T-helper 1 cell treated with Interleukin-12 subunit alpha and Interleukin-12 subunit beta and Interleukin-4 antibody, amounts not matched to agents 30 ng/mL and 1 ng/mL, for 36 hours (primary cell): ENCODE data around the gene OMP. TPM values are rescaled to one million over a fixed set of nuclear protein-coding genes. Genes with fewer than 3 reads are reported as not detected.

ENCODE experiments used
- intact Hi-C: fragments of 100-400 bp; cut with micrococcal nuclease; formaldehyde crosslinking; loops from one replicate; pipeline ENCODE4 v1.15.1; 2024
- total RNA-seq: library from RNA; stranded (reverse); gene quantifications from 2 replicates; pipeline ENCODE4 v1.2.3, GENCODE V29; 2022

OMP gene
- total RNA-seq, 1 donor from 2014 or later, result not detected

DNA sequence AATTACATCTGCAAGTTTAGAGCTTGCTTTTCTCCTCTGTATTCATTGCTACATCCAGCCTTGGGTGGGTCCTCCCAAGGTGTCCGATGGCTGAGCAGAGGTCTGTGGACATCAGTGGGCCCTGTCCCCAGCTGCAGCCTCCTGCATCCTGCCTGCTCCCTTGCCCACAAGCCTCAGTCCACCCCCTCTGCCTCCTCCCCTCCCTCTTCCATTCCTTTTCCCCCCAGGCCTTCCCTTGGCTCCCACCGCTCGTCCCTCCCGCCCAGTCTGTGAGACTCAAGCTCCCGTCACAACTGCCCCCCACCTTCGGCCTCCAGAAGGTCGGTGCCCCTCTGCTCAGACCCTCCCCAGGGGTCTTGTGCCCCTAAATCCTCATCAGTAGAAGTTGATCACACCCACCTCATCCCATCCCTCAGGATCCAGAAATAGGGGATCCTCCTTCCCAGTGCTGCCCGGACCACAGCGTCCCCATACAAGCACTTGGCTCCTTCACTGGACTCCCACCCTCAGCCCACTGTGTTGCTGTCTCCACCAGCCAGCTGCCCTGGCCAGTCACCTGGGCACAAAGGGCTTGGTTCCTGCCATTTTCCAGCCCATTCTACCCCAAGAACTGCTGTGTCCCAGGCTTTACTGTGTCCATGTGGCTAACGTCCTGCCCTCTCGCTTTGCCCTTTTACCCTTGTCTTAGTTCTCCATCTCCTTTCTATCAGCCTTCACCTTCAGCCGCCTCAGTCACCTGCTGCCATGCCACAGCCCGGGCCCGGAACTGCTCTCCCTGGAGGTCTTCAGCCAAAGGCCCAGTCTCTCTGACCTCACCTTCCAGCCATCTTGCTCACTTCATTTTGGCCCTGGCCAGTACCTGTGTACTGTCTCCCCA is 2.2 kb upstream of the OMP start:
- intact Hi-C loops, result no loop called here

DNA sequence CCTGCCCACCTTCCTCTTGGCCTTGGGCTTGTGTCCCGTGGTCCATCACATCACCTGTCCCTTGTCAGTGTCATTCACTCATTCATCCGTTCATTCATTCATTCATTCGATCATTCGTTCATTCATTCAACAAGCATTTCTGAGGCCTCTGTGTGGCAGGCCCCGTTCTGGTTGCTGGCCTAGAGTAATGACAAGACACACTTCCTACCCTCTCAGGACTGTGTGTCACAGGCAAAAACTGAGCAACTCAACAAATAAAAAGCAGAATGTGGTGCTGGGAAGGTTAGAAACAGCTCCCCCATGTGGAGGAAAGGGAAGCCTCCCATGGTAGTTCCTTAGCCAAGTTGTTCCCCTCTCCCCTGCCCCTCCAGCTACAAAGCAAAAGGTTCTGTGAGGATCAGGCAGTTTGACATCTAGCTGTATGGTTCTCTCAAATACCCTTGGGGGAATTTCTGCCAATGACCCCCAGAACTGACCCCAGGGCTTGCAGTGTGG is 1.6 kb upstream of the OMP start:
- intact Hi-C loops, result no loop called here

DNA sequence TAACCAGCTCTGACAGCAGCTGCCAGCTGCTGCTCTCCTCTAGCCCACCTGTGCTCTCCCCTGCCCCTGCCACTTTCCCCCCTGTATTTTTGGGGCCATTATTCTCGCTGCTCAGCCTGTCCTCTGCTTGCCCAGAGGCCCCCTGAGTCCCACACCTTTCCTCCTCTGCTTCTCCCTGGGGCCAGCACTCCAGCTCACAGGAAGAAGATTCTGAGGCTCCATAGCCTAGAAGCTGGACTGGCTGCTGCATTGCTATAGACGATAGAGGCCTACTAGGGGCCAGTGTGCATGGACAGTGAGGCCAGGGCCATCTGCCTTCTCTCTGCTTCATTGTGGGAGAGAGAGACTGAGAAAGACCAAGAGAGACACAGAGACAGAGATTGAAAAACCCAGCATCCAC is 679 bp downstream of the OMP start:
- intact Hi-C loops, result no loop called here

DNA sequence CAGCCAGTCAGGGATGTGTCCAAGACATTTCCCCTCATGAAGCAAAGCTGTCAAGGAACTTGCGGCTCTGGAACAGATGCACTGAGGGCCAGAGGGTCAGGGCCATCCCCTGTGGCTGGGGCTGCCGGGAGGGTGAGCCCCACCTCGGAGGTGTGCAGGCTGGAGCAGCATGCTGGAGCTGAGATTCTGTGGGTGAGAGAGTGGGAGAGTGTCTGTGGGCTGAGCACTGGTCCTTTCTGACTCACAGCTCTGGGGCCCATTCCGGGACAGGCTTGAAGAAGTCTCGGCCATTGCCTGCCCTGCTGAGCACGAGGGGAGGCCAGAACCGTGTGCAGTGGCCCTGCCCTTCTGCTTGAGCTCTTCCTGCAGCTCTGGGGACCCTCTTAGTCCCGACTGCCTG is 2.1 kb downstream of the OMP start:
- intact Hi-C loops, result no loop called here

DNA sequence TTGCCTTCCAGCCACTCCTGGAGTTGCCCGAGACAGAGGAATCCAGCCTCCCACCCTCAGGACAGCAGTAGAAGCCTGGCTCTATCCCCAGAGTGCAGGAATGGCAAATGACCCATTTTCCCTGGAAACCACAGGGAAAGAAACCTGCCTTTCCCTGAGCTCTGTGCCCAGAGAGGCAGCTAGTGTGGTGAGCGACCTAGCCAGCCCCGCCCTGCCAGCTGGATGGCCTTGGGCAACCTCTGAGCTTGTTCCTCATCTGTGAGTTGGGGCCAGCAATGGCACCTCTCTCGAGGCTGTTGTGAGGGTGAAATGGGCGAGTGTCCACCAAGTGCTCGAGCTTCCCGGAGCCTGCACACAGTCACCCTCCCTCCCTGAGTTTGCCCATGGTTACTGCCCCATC is 3.7 kb downstream of the OMP start:
- intact Hi-C loops, result no loop called here

DNA sequence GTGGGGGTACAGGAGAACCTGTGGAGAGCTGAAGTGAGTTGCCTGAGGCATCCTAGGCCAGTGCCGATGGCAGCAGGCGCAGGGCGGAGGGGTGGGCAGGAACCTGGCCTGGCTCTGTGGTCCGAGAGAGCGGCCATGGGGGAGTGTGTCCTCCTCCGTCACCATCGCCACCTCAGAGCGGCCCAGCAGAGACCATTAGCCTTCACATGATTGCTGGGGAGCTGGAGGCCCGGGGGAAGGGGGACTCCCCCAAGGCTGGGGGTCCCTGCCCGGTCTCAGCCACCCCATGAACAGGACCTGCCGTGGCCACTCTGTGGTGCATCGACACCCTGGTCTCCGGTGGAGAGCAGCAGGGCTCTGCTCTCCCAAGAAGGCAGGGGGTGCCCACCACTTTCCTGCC is 4.1 kb downstream of the OMP start:
- intact Hi-C loops, result no loop called here

DNA sequence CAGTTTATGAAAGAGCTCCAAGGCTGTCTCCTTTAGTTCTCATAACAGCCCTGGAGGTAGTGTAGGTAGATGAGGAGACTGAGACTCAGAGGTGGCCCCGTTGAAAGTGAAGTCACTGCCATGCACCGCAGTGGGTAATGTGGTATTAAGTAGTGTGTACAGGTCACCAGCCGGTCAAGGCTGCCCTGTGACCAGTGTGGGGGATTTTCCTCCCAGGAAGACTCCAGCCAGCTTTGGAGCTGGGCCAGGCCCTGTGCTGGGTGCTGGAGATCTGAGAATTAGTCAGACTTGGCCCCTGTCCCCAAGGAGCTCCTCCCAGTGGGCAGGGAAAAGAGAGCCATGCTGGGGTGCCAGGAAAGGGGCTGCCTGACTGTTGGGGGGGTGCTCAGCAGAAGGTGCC is 5.3 kb downstream of the OMP start:
- intact Hi-C loops, result no loop called here

DNA sequence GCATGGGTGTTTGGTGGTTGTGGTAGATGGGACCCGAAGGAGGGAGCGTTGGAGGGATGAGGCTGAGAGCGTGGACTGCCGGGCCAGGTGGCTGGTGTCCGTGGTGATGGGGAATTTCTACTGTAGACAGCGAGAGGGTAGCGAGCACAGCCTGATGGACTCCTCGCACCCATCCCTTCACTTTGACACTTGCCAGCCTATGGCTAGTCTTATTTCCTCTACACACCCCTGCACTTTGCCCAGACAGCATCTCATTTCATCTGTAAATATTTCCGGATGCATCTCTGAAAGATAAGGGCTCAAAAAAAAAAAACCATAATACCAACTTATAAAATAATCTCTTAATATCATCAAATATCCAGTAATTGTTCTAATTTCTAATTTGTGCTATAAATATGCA is 5.8 kb downstream of the OMP start:
- intact Hi-C loops, result no loop called here

DNA sequence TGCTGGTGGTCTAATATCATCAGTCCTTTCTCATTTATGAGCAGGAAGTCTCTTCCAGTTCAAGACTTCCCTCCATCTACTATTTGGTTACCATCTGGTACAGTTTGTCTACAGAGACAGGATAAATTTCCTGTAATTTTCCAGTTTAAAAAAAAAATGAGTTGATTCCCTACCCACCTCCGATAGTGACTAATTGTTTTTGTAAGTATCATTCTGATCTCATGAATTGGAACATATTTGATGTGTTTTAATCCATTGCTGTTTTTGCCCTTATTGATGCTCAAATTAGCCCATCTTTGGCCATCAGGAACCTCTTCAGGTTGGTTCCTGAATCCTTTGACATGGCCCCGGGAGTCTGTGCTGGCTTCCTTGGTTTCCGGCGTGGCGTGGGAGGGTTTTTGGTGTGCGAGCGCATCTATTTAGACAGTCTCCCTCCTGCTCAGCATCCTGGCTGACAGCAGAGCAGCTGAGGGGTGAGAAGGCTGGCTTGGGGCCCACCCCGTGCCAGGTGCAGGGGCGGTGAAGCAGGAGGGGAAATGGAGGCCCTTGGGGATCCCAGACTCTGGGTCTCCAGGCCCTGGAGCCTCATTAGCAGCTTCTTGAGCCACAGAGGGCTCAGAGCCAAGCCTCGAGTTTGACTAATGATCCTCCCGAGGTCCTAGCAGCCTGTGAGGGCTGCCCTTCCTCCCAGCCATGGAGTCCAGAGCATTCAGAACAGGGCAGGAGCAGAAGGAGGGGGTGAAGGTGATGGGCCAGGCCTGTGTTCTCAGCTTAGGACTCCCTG is 6.8 kb downstream of the OMP start:
- intact Hi-C loops, result no loop called here

DNA sequence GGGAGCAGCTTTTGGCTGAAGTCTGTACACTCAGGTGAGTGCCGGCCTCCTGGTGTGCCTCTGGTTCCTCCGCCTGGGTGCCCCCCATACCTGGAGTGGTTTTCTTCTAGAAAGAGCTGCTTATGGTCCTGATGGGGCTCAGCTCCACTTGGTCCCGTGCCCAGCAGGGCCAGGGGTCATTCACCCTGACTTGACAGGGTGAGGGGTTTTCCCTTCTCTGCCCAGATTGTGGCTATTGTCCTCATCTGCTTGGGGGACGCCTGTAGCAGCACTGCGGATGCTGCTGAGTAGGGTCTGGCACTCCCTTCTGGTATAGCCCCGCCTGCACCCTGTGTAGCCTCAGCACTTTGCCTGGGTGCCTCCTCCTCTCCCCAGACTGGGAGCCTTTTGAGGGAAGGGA is 8.2 kb downstream of the OMP start:
- intact Hi-C loops, result no loop called here

DNA sequence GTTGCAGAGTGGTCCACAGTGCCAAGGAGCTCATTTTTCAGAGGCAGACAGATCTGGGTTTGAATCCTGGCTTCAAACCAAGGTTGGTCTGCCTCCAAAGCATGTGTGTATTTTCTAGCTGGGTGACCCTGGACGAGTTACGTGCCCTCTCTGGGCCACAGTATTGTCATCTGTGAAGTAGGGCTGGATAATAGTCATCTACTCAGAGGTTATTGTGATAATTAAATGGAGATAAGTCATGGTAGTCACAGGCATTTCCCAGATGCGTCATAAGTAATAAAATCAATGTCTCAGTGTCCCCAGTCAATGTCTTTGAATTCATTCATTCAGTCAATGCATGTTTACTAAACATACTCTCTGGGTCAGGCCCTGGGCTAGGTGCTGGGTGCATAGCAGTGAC is 8.6 kb downstream of the OMP start:
- intact Hi-C loops, result no loop called here

DNA sequence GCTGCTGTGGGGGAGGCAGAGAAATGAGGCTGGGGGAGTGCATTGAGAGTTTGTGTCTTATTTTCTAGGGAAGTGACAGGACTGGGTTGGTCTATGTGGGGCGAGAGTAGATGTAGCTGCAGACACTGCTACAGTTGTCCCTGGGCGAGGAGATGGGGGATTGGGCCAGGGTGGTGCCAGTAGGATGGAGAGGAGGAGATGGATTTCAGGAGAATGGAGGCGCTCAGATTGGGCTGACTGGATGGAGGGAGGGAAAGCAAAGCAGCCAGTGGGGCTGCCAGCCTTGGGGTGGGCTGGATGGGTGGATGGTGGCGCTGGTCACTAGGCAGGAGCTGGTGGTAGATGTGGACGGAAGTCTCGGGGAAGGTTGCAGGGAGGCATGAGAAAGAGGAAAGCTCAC is 9.3 kb downstream of the OMP start:
- intact Hi-C loops, result no loop called here

DNA sequence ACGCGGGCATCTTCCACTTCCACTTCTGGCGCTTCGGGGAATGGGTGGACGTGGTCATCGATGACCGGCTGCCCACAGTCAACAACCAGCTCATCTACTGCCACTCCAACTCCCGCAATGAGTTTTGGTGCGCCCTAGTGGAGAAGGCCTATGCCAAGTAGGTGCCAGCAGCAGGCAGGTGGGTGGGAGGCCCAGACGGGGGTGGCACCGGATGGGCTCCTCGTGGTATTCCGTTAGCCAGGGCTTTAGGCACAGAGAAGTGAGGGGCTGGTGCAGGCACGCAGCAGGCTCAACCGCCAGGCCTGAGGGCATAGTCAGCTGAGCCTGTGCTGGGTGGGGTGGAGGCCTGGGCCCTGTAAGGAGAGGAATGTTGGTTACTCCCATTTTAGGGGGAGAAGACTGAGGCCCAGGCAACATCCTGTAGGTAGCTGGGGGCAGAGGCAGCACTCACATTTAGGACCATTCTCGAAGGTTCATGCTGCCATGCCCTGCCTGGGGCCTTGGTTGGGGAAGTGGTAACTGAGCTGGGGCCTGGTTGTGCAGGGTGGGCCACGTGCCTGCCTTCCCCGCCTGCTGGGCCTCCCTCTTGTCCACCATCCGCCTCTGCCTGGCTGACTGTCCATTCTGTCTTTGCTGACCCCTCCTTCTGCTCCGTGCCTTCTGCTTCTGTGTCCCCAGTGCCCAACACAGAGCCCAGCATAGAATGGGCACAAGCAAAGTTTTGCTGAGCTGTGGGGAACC is 10.2 kb downstream of the OMP start:
- intact Hi-C loops, result no loop called here

DNA sequence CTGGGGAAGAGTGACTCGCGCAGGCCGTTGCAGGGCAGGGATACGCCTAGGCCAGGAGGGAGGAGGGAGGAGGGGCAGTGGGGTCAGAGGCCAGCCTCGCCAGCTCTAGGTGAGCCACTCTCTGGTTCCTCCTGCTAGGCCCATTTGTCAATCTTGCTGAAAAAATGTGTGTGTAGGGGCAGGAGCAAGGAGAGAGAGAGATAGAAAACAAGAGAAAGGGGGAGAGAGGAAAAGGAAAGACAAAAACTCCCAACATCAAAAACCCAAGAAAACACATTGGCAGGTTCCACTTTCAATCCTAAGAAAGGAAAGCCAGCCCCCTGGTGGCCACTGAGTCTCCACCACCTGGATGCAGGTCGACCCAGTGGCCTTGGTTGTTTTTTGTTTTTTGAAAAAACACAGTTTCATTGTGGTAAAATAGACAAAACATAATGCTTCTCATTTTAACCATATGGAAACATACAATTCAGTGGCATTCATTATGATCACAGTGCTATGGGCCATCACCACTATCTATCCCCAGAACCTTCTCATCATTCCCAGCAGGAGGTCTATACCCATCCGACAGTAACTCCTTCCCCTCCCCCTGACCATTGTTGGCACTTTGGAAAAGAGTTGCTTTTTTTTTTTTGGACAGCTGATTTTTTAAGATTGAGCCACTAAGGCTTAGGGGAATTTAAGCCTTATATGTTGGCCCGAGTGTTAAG is 10.9 kb downstream of the OMP start:
- intact Hi-C loops, result no loop called here

DNA sequence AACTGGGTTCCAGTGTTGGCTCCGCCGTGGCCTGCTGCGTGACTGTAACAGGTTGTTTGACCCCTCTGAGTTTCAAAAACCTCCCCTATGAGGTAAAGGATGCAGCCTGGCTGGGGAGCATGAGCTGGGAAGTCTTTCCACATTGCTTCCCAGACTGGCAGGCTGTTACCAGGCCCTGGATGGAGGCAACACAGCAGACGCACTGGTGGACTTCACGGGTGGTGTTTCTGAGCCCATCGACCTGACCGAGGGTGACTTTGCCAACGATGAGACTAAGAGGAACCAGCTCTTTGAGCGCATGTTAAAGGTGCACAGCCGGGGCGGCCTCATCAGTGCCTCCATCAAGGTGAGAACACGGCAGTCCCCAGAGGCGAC is 11.4 kb downstream of the OMP start:
- intact Hi-C loops, result no loop called here

DNA sequence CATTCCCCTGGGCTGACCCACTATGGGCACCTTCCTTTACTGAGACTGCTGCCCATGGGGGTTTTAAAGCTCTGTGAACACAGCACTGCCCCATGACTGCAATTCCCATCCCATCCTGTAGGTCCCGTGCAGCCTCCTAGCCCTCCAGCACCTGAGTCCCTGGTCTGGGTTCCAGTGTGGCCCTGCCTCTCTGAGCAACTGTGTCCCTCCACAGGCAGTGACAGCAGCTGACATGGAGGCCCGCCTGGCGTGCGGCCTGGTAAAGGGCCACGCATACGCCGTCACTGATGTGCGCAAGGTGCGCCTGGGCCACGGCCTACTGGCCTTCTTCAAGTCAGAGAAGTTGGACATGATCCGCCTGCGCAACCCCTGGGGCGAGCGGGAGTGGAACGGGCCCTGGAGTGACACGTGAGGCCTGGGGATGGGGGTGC is 12.6 kb downstream of the OMP start:
- intact Hi-C loops, result no loop called here

DNA sequence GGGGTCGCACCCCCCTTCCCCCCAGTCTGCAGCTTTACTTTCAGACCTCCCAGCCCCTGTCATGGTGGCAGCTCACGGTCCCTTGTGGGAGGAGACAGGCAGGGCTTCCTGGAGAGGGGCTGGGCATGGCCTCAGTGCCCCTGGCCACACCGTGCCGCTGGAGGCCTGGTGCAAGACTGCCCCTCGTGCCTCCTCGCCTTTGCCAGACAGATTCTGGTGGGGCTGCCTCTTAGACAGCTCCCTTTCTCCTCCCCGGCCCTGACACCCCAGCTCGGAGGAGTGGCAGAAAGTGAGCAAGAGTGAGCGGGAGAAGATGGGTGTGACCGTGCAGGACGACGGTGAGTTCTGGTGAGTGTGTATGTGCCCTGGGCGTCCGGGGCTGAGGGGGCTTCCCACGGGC is 13.3 kb downstream of the OMP start:
- intact Hi-C loops, result no loop called here

DNA sequence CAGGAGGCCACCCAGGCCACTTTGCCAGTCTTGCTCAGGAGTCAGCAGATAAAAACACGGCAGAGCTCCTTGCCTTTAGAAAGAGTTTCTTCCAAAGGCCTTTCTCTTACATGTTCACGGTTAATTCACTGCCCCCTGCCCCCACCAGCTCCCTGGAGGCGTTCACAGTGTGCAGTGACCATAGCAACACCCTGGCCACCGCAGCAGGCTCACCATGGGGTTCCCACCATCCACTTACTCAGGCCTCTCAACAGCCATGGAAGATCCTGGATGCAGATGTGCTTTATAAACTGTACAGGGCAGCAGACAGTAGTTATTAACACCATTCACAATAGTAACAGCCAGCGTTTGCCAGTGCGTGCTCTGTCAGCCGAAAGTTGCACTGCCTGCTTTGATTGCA is 14.9 kb downstream of the OMP start:
- intact Hi-C loops, result no loop called here

DNA sequence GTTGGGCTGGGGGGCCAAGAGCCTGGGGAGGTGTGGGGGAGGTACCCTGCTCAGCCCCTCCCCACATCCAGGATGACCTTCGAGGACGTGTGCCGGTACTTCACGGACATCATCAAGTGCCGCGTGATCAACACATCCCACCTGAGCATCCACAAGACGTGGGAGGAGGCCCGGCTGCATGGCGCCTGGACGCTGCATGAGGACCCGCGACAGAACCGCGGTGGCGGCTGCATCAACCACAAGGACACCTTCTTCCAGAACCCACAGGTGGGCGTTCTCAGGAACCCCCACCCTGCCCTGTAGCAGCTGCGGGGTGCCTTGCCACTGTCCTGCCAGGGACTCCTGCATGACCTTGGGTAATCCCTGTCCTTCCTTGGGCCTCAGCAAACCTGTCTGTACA is 15.4 kb downstream of the OMP start:
- intact Hi-C loops, result no loop called here

DNA sequence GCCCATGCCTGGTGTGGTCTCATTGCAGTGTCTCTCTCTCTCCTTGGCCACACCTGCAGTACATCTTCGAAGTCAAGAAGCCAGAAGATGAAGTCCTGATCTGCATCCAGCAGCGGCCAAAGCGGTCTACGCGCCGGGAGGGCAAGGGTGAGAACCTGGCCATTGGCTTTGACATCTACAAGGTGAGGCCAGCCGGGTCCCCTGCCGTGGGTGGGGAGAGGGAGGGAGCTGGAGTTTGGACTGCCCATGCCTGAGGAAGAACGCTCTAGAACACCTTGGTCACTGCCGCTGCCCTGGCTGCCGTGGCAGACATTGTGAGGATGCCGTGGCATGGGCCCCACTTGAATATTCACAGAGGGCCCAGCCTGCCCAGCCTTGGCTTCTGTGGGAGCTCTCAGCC is 16.3 kb downstream of the OMP start:
- intact Hi-C loops, result no loop called here

DNA sequence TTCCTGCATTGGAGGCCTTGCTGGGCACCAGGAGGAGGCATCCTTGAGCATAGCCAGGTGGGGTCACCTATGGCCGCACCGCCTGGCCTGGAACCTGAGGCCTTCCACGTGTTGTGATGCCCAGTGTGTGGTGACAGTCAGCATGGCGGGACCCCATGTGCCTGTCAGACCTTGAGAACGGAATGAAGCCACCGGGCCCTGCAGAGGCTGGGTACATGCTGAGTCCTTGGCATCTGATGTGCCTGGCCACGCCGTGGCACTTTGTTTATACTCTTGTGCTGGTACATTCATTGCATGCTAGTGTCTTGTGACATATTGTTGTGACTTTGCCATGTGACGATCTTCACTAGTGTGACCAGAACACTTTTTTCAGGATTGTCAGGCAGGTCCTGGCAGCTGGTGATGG is 16.9 kb downstream of the OMP start:
- intact Hi-C loops, result no loop called here
